HEK293T (cell line): ENCODE measurements around the gene SERTAD2.

Source experiments
- CTCF ChIA-PET: fragments of 350-600 bp; formaldehyde crosslinking; extraction: SDS; loops from one replicate; lab custom pipeline; 2021; ENCODE audit warnings: antibody characterized with exemption, inconsistent platforms; lab: Yijun Ruan, JAX
- POLR2A ChIA-PET: fragments of 350-600 bp; formaldehyde crosslinking; extraction: SDS; loops from one replicate; lab custom pipeline; 2020; ENCODE audit warnings: antibody characterized with exemption, inconsistent platforms; lab: Yijun Ruan, JAX
- DNase-seq: peaks from one replicate; pipeline ENCODE4 v3.0.0; 2012; ENCODE audit warnings: mixed read lengths; ENCODE audit errors: extremely low spot score
- ARNT ChIP-seq: fragments of 450-650 bp; IDR thresholded peaks from 2 replicates; pipeline ENCODE4 v1.6.1; 2017; ENCODE audit warnings: mild to moderate bottlenecking
- BHLHE40 ChIP-seq: fragments of 450-650 bp; IDR thresholded peaks from 2 replicates; pipeline ENCODE4 v1.6.1; 2016; ENCODE audit warnings: mild to moderate bottlenecking, moderate library complexity, borderline replicate concordance
- CTBP1 ChIP-seq: fragments of 450-650 bp; IDR thresholded peaks from 2 replicates; pipeline ENCODE4 v1.6.1; 2016; ENCODE audit warnings: borderline replicate concordance
- ELF4 ChIP-seq: fragments of 450-650 bp; IDR thresholded peaks from 2 replicates; pipeline ENCODE4 v1.6.1; 2017; ENCODE audit warnings: antibody characterized with exemption
- FOXA1 ChIP-seq: fragments of 450-650 bp; IDR thresholded peaks from 2 replicates; pipeline ENCODE4 v1.6.1; 2016; ENCODE audit warnings: mild to moderate bottlenecking
- FOXK2 ChIP-seq: fragments of 450-650 bp; IDR thresholded peaks from 2 replicates; pipeline ENCODE4 v1.6.1; 2016; ENCODE audit warnings: mild to moderate bottlenecking
- FOXM1 ChIP-seq: fragments of 450-650 bp; IDR thresholded peaks from 2 replicates; pipeline ENCODE4 v1.6.1; 2017; ENCODE audit warnings: mild to moderate bottlenecking, borderline replicate concordance
- HDGF ChIP-seq: fragments of 450-650 bp; IDR thresholded peaks from 2 replicates; pipeline ENCODE4 v1.6.1; 2017; ENCODE audit warnings: antibody characterized with exemption, borderline replicate concordance
- L3MBTL2 ChIP-seq: fragments of 450-650 bp; conservative IDR thresholded peaks from 2 replicates; pipeline ENCODE4 v1.6.1; 2016; ENCODE audit warnings: mild to moderate bottlenecking
- LEF1 ChIP-seq: fragments of 450-650 bp; IDR thresholded peaks from 2 replicates; pipeline ENCODE4 v1.6.1; 2017; ENCODE audit warnings: mild to moderate bottlenecking, borderline replicate concordance
- NFRKB ChIP-seq: fragments of 450-650 bp; IDR thresholded peaks from 2 replicates; pipeline ENCODE4 v1.6.1; 2016; ENCODE audit warnings: mild to moderate bottlenecking, moderate library complexity
- SP1 ChIP-seq: fragments of 450-650 bp; IDR thresholded peaks from 2 replicates; pipeline ENCODE4 v1.6.1; 2017
- SUZ12 ChIP-seq: fragments of 450-650 bp; IDR thresholded peaks from 2 replicates; pipeline ENCODE4 v1.6.1; 2016; ENCODE audit warnings: mild to moderate bottlenecking
- TARDBP ChIP-seq: fragments of 450-650 bp; IDR thresholded peaks from 2 replicates; pipeline ENCODE4 v1.6.1; 2016
- ZNF384 ChIP-seq: fragments of 450-650 bp; IDR thresholded peaks from 2 replicates; pipeline ENCODE4 v1.6.1; 2016
- TF ChIP-seq, protein P1 (sequence below): fragments of 450-650 bp; IDR thresholded peaks from 2 replicates; pipeline ENCODE4 v1.6.1; 2016

SERTAD2 gene

DNA sequence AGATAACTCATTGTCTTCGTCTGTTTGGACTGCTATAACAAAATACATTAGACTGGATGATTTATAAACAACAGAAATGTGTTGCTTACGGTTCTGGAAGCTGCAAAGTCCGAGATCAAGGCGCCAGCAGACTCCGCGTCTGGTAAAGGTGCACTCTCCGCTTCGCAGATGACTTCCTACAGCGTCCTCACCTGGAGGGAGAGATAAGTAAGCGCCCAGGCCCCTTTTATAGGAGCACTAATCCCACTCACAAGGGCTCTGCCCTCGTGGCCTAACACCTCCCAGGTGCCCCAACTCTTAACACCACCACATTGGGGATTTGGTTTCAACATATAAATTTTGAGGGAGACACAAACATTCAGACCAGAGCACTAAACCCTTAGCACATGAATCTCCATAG, 51.3 kb downstream of the SERTAD2 start:
- POLR2A ChIA-PET: no interaction called here
- no peak for TF ChIP-seq ZNF384
- TF ChIP-seq LEF1: no peak
- TF ChIP-seq, protein P1, sequence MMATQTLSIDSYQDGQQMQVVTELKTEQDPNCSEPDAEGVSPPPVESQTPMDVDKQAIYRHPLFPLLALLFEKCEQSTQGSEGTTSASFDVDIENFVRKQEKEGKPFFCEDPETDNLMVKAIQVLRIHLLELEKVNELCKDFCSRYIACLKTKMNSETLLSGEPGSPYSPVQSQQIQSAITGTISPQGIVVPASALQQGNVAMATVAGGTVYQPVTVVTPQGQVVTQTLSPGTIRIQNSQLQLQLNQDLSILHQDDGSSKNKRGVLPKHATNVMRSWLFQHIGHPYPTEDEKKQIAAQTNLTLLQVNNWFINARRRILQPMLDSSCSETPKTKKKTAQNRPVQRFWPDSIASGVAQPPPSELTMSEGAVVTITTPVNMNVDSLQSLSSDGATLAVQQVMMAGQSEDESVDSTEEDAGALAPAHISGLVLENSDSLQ: no peak
- no peak for TF ChIP-seq ELF4
- no peak for TF ChIP-seq NFRKB
- TF ChIP-seq HDGF: no peak
- TF ChIP-seq L3MBTL2: no peak
- TF ChIP-seq BHLHE40: no peak
- TF ChIP-seq SP1: no peak
- TF ChIP-seq SUZ12: no peak
- no peak for TF ChIP-seq TARDBP
- no peak for TF ChIP-seq ARNT
- TF ChIP-seq CTBP1: no peak
- TF ChIP-seq FOXM1: no peak
- TF ChIP-seq FOXA1: no peak
- DNase-seq: no peak
- CTCF ChIA-PET: interaction anchor here (0.6 kb wide), 1 partner anchor 40 kb away, joined by 3 read pairs; no protein-coding TSS in a partner anchor

DNA sequence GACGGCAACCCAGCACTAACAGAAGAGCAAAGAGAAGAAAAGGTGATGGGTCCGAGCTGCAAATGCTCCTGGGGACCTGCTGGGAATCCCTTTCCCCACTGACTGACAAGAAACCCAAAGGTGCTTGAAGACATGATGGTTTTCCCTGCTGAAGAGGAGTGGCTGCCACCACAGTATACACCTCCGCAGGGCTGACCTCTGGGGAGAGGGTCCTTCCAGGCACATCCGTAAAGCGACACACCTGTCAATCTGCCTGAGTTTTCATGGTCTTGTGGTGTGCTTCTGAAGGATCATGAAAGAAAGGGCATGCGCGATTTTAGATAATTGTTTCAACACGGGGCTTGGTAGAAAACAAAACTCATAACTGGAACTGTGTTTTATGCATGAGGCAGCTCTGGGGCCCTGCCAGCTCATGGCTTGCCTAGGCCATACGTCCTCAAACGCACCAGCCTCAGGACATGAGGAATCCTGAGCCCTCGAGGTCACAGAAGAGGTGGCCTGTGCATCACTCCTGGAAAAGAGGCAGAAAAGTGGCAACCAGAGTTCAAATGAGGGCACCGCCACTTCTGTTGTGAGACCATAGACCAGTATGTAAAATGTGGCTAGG, 51.8 kb downstream of the SERTAD2 start:
- no peak for DNase-seq
- TF ChIP-seq ZNF384: no peak
- no peak for TF ChIP-seq SUZ12
- no peak for TF ChIP-seq HDGF
- TF ChIP-seq BHLHE40: no peak
- TF ChIP-seq FOXK2: no peak
- TF ChIP-seq ELF4: no peak
- TF ChIP-seq, protein P1: no peak
- TF ChIP-seq NFRKB: no peak
- TF ChIP-seq FOXA1: no peak
- no peak for TF ChIP-seq TARDBP
- no peak for TF ChIP-seq FOXM1
- TF ChIP-seq CTBP1: no peak
- no peak for TF ChIP-seq ARNT
- no peak for TF ChIP-seq SP1
- TF ChIP-seq LEF1: no peak
- no peak for TF ChIP-seq L3MBTL2
- ChIA-PET CTCF (no interaction called here), POLR2A (no interaction called here)

DNA sequence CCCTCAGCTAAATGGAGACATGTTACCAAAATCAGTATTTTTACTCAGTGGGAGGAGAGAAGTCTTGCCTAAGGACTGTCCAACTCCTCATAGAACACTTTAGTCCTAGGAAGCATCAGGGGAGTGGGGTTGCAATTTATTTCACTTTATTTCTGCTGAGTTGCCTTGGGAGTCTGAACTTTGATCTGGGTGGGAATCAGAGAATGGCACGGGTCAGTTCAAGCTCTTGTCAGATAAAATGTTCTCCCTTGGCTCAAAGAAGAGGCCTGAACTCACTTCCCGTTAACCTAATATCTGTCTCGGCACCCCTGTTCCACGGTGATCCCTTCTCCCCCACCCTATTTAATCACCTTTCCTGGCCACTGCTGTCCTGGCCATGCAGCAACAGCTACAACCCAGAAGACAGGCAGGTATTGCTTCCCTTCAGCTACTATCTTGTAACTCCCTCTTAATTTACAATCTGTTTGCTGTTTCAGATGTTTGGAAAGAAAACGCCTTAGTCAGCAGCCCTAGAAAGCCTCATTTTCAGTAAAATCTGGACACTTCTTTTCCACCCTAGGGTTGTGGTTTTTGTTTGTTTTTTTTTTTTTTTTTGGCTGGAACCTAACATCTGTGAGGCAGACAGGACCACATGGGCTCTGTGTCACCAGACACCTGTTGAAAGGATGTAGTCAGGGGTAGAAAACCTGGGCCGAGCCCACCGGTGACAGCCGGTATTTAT, 52.5 kb downstream of the SERTAD2 start:
- POLR2A ChIA-PET: no interaction called here
- TF ChIP-seq FOXA1: no peak
- TF ChIP-seq ARNT: no peak
- TF ChIP-seq FOXK2: no peak
- no peak for TF ChIP-seq L3MBTL2
- TF ChIP-seq ZNF384: no peak
- no peak for TF ChIP-seq SP1
- no peak for TF ChIP-seq TARDBP
- no peak for TF ChIP-seq SUZ12
- TF ChIP-seq ELF4: no peak
- TF ChIP-seq CTBP1: no peak
- TF ChIP-seq, protein P1: no peak
- no peak for TF ChIP-seq HDGF
- no peak for TF ChIP-seq BHLHE40
- TF ChIP-seq FOXM1: no peak
- TF ChIP-seq LEF1: no peak
- TF ChIP-seq NFRKB: no peak
- CTCF ChIA-PET: interaction anchor here (0.6 kb wide), 1 partner anchor 36 kb away, joined by 4 read pairs; no protein-coding TSS in a partner anchor
- DNase-seq: no peak

DNA sequence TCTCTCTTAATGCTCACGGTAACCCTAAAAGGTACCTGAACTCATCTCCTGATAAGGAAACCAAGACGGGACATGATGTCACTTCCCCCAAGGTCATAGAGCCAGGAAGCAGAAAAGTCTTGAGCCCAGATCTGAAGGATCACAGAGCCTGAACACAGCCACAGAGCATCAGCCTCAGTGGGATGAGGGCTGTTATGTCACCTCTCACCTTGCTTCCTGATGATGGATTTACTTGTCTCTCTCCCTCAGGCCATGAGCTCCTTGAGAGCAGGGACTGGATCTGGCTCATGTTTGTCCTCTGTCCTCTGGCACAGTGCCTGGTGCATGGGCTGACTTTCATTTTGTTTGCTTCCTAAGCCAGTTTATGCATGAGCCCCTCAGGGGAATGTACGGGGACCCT, 54.2 kb downstream of the SERTAD2 start:
- ChIA-PET CTCF (no interaction called here), POLR2A (interaction anchor here (1.0 kb wide), 1 partner anchor 54 kb away, joined by 3 read pairs; the partner anchor contains the start of gene SERTAD2)
- no peak for DNase-seq
- TF ChIP-seq FOXK2 (no peak), FOXM1 (no peak), ARNT (no peak), ELF4 (no peak), TARDBP (no peak), HDGF (no peak), SP1 (no peak), LEF1 (no peak), BHLHE40 (no peak), SUZ12 (no peak), CTBP1 (no peak), ZNF384 (no peak), NFRKB (no peak), L3MBTL2 (no peak), FOXA1 (no peak)
- TF ChIP-seq, protein P1: no peak

DNA sequence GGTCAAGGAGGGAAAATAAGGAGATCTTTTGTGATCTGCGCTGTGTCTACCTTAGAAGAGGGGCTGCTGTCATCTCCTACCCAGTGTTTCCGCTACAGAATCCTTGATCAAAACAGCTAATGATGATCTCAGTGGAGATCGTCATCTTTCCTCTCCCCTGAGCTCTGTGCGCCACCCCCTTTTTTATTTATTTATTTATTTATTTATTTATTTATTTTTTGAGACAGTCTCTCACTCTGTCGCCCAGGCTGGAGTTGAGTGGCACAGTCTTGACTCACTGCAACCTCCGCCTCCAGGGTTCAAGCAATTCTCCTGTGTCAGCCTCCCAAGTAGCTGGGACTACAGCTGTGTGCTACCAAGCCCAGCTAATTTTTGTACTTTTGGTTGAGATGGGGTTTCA, 55.5 kb downstream of the SERTAD2 start:
- POLR2A ChIA-PET: interaction anchor here (1.2 kb wide), 2 partner anchors 9 to 56 kb away, joined by 5 to 6 read pairs; partner anchors contain the start of gene SERTAD2

More for the DNA sequence above, 55.5 kb downstream of the SERTAD2 start:
- CTCF ChIA-PET: no interaction called here
- no peak for TF ChIP-seq ARNT
- no peak for TF ChIP-seq ELF4
- no peak for DNase-seq
